WERI-Rb-1 (cell line): ENCODE measurements around the gene AK9.

Experiments
- DNase-seq: peaks from one replicate; pipeline ENCODE4 v3.0.0-alpha.2; 2020
- H3K27ac ChIP-seq: fragments of 250-450 bp; sonication (Bioruptor Pico); 2 replicates; pipeline ENCODE4 v1.5.1; 2020; ENCODE audit warnings: mild to moderate bottlenecking, moderate library complexity
- H3K27me3 ChIP-seq: fragments of 250-450 bp; sonication (Bioruptor Pico); 2 replicates; pipeline ENCODE4 v1.5.1; 2021; ENCODE audit warnings: mild to moderate bottlenecking, low read depth, moderate library complexity; ENCODE audit not compliant: insufficient read depth, severe bottlenecking
- H3K36me3 ChIP-seq: fragments of 250-450 bp; sonication (Bioruptor Pico); 2 replicates; pipeline ENCODE4 v1.5.1; 2020; ENCODE audit warnings: mild to moderate bottlenecking, moderate library complexity
- H3K4me3 ChIP-seq: 2 replicates; pipeline ENCODE4 v1.5.1; 2011; ENCODE audit warnings: low read depth, mild to moderate bottlenecking, control low read depth, low read length
- H3K9me3 ChIP-seq: fragments of 250-450 bp; sonication (Bioruptor Pico); 2 replicates; pipeline ENCODE4 v1.5.1; 2021; ENCODE audit warnings: mild to moderate bottlenecking, moderate library complexity; ENCODE audit not compliant: severe bottlenecking
- CTCF ChIP-seq: IDR thresholded peaks from 2 replicates; pipeline ENCODE4 v1.5.1; 2011; ENCODE audit warnings: low read depth, mild to moderate bottlenecking, control low read depth, inconsistent platforms, low read length

AK9 gene

GRCh38 chr6:109508166-109508860, 182.7 kb downstream of the AK9 start:
- TF ChIP-seq CTCF = no peak
- DNase-seq = no peak
- Histone ChIP-seq H3K27me3 (no peaks in the 10 kb centered on the region), H3K36me3 (no peaks in the 10 kb centered on the region), H3K27ac (no peak overlapping the region), H3K9me3 (no peaks in the 10 kb centered on the region), H3K4me3 (no peak overlapping the region)

- H3K9me3 ChIP-seq = no peaks in the 10 kb centered on the region
- no peaks in the 10 kb centered on the region for H3K36me3 ChIP-seq
- H3K4me3 ChIP-seq = no peak overlapping the region
- no peak for DNase-seq
- H3K27me3 ChIP-seq = no peaks in the 10 kb centered on the region
- no peak overlapping the region for H3K27ac ChIP-seq
- no peak for TF ChIP-seq CTCF
Observed at GRCh38 chr6:109507490-109508072, 183.4 kb downstream of the AK9 start.

- no peak overlapping the region for H3K27ac ChIP-seq
- no peaks in the 10 kb centered on the region for H3K36me3 ChIP-seq
- TF ChIP-seq CTCF = no peak
- no peaks in the 10 kb centered on the region for H3K27me3 ChIP-seq
- H3K9me3 ChIP-seq = no peaks in the 10 kb centered on the region
- no peak for DNase-seq
- no peak overlapping the region for H3K4me3 ChIP-seq
Observed at GRCh38 chr6:109506841-109507240, 184.2 kb downstream of the AK9 start.

- Histone ChIP-seq H3K9me3 (no peaks in the 10 kb centered on the region), H3K4me3 (no peak overlapping the region), H3K36me3 (no peaks in the 10 kb centered on the region), H3K27me3 (no peaks in the 10 kb centered on the region), H3K27ac (no peak overlapping the region)
- no peak for TF ChIP-seq CTCF
- no peak for DNase-seq
Observed at GRCh38 chr6:109506314-109506713, 184.7 kb downstream of the AK9 start.

GRCh38 chr6:109503327-109504224, 187.4 kb downstream of the AK9 start:
- H3K9me3 ChIP-seq = no peaks in the 10 kb centered on the region
- H3K27ac ChIP-seq = no peak overlapping the region
- TF ChIP-seq CTCF = no peak
- DNase-seq = no peak
- H3K36me3 ChIP-seq = no peaks in the 10 kb centered on the region
- H3K4me3 ChIP-seq = no peak overlapping the region
- no peaks in the 10 kb centered on the region for H3K27me3 ChIP-seq
